Stomach smooth muscle (tissue), 2 donors: Measurements from ENCODE around the gene PCDHGC4.

Source experiments
- H3K27ac ChIP-seq: one replicate; pipeline ENCODE4 v1.7.0; 2013; ENCODE audit warnings: mild to moderate bottlenecking, low read length, inconsistent platforms
- H3K27me3 ChIP-seq, 2 donors: one replicate each; pipeline ENCODE4 v1.7.0; 2013; ENCODE audit warnings: low read length in 2 of 2; ENCODE audit not compliant: insufficient read depth in 2 of 2, control insufficient read depth in 1 of 2
- H3K36me3 ChIP-seq, 2 donors: one replicate each; pipeline ENCODE4 v1.7.0; 2013; ENCODE audit warnings: low read length in 2 of 2; ENCODE audit not compliant: control insufficient read depth in 2 of 2, insufficient read depth in 2 of 2
- H3K4me1 ChIP-seq: one replicate; pipeline ENCODE4 v1.7.0; 2013; ENCODE audit warnings: low read length; ENCODE audit not compliant: control insufficient read depth, insufficient read depth
- H3K4me3 ChIP-seq, 2 donors: one replicate each; pipeline ENCODE4 v1.7.0; 2013; ENCODE audit warnings: low read length in 2 of 2
- H3K9ac ChIP-seq, 2 donors: one replicate each; pipeline ENCODE4 v1.7.0; 2013; ENCODE audit warnings: low read length in 2 of 2, mild to moderate bottlenecking in 1 of 2
- H3K9me3 ChIP-seq, 2 donors: one replicate each; pipeline ENCODE4 v1.7.0; 2013; ENCODE audit warnings: low read length in 2 of 2; ENCODE audit not compliant: control insufficient read depth in 2 of 2
- donor health status: healthy.
- donor health status: Pancreatic carcinoma.

Gene PCDHGC4

DNA sequence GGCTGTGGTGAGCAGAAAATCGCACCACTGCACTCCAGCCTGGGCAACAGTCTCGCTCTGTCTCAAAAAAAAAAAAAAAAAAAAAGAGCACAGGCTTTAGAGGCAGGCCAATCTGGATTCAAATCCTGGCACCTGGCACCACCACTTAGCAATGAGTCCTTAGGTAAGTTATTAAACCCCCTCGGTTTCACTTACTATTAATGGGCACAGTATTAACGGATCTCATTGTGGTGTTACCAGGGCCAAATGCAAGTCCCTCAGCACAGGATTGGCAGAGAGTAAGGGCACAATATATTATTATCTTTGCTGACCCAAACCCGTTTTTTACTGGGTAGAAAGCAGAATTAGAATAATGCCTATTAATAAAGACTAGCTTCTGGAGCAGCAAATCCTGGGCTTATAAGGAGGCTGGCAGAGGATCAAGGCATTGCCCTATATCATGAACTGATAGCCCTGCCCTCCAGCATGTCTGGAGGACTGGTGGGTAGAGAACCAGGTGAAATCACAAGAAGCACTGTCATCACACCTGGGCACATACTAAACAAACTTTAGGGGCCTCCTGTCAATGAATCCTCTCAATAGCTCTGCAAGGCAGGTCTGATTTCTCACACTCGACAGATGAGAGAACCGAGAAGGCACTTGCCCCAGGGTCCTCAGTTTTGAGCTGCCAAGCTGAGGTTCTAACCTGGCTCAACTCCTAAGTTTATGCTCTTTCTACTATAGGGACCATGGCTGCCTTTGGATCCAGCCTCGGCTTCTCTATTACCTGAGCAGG is 21.7 kb downstream of the PCDHGC4 start:
- H3K27ac ChIP-seq: peak overlapping the region; percentile 81
- H3K9me3 ChIP-seq: no peaks in the 10 kb centered on the region
- H3K4me3 ChIP-seq: no peak overlapping the region
- peak overlapping the region; percentile 46 to 47 for H3K9ac ChIP-seq
- H3K36me3 ChIP-seq: peaks cover 15 to 30% of the 10 kb centered on the region in 2 donors
- H3K4me1 ChIP-seq: peaks cover 31% of the 10 kb centered on the region
- H3K27me3 ChIP-seq: no peaks in the 10 kb centered on the region

DNA sequence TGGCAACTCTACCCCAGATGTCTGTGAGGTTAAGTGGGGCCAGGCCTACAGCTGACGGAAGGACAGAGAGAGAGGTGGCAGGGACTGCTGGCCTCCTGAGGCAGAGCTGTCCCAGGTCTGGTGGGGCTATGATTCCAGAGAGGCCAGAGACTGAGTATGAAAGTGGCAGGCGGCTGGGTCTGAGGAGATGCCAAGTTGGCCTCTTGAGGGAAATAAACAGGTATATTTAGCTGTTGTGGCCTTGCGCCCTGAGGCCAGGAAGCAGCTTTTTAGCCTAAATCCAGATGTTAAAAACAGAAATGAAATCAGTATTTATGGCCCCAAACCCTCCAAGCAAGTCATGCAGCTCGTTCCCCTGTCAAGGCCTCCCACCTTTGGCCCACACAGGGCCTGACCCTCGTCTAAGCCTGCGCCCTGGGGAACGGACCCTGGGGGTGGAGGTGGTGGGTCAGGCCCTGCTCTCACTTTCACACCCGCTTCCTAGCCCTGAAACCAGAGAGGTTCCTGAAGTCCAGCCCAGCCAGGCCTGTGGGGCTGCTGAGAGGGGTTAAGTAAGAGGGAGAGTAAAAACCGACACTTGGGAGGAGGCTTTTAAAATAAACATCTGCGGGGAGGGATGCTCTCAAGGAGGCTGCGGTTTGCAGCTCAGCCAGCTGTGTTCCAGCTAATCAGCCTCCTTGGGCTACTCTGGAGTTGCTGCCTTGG is 22.7 kb downstream of the PCDHGC4 start:
- Histone ChIP-seq H3K27me3 (no peaks in the 10 kb centered on the region), H3K4me3 (peak overlapping the region; percentile 7 to 58), H3K36me3 (peaks cover 17 to 30% of the 10 kb centered on the region in 2 donors), H3K9me3 (no peaks in the 10 kb centered on the region), H3K27ac (peak overlapping the region; percentile 81), H3K9ac (peak overlapping the region; percentile 46 to 47), H3K4me1 (peaks cover 39% of the 10 kb centered on the region)

DNA sequence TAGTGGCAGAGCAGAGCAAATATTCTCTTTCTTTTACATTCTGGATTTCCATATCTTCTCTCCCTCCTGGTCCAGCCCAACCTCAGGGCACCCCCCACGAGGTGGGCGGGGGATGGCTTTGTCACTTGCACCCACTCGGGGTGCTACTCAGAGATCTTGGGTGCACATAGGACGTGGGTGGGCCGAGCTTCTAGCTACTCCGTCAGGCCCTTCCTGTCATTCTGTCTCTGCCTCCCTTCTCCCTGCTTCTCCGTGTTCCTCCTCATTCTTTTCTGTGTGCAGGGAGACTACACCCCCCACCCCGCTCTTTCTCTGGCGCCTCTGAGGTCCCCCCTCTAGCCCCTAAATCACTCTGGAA is 23.6 kb downstream of the PCDHGC4 start:
- Histone ChIP-seq H3K27me3 (no peaks in the 10 kb centered on the region), H3K9ac (peak overlapping the region; percentile 5 to 46), H3K9me3 (no peaks in the 10 kb centered on the region), H3K36me3 (peaks cover 17 to 30% of the 10 kb centered on the region in 2 donors), H3K4me3 (peak overlapping the region; percentile 7 to 58), H3K4me1 (peaks cover 43% of the 10 kb centered on the region), H3K27ac (peak overlapping the region; percentile 81)

DNA sequence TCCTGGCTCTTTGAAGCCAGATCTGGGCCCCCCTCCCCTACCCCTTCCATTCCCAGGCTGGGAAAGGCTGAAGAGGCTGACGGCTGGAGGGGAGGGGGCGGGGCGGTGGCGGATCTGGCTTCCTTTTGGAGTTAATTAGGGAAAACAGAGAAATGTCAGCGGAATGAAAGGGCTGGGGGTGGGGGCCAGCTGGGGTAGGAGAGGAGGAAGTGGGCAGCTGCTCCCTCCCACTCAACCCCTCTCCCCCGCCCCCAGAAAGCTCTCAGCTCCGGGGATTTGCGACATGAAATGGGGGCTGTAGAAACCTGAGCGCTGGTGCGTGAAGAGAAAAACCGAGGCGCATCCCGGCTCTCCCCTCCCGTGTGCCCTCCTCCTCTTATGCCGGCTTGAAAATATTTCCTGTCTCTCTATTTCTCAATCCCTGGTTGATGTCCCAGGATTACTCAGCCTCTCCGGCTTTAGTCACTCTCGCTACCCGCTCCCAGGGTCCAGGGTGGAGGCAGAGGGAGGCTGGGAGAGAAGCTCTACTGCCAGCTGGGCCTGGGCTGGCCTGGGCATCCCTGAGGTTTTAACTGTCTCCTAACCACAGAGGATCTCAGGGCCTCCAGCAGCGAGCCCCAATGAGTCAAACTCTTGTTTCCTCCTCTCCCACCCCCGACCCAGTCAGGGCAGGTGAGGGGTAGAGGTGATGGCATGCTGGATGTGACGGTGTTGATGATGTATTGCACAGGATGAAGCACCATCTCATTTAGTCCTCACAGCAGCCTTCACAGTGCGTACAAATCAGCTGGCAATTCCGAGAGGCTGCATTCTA is 24.2 kb downstream of the PCDHGC4 start:
- peak overlapping the region; percentile 81 for H3K27ac ChIP-seq
- H3K27me3 ChIP-seq: no peaks in the 10 kb centered on the region
- peak overlapping the region; percentile 28 to 58 for H3K4me3 ChIP-seq
- no peaks in the 10 kb centered on the region for H3K9me3 ChIP-seq
- H3K9ac ChIP-seq: peak overlapping the region; percentile 46 to 68
- H3K4me1 ChIP-seq: peaks cover 48% of the 10 kb centered on the region
- peaks cover 17 to 28% of the 10 kb centered on the region in 2 donors for H3K36me3 ChIP-seq

DNA sequence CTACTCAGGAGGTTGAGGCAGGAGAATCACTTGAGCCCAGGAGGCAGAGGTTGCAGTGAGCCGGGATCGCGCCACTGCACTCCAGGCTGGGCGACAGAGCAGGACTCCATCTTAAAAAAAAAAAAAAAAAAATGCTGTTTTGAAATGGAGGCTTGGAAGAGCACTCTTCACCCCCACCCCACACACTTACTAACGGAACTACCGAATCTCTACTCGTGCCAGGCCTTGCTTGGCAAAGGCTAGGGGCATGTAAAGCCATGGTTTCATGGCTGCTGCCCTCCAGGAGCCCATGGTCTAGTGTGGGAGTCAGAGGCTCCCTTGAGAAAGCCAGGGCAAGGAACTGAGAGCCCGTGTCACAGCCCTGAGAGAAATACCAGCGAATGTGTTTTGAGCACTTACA is 25.3 kb downstream of the PCDHGC4 start:
- Histone ChIP-seq H3K36me3 (peaks cover 17 to 22% of the 10 kb centered on the region in 2 donors), H3K4me3 (no peak overlapping the region), H3K9me3 (no peaks in the 10 kb centered on the region), H3K27me3 (no peaks in the 10 kb centered on the region), H3K27ac (peak overlapping the region; percentile 93), H3K4me1 (peaks cover 60% of the 10 kb centered on the region), H3K9ac (no peak overlapping the region)

DNA sequence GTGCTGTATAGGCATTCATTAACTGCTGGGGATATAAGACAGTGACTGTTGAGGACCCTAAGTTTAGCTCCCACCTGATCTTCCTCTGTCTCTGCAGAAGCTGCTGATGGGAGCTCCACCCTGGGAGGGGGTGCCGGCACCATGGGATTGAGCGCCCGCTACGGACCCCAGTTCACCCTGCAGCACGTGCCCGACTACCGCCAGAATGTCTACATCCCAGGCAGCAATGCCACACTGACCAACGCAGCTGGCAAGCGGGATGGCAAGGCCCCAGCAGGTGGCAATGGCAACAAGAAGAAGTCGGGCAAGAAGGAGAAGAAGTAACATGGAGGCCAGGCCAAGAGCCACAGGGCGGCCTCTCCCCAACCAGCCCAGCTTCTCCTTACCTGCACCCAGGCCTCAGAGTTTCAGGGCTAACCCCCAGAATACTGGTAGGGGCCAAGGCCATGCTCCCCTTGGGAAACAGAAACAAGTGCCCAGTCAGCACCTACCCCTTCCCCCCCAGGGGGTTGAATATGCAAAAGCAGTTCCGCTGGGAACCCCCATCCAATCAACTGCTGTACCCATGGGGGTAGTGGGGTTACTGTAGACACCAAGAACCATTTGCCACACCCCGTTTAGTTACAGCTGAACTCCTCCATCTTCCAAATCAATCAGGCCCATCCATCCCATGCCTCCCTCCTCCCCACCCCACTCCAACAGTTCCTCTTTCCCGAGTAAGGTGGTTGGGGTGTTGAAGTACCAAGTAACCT is 26.2 kb downstream of the PCDHGC4 start:
- Histone ChIP-seq H3K36me3 (peaks cover 11 to 14% of the 10 kb centered on the region in 2 donors), H3K9me3 (no peaks in the 10 kb centered on the region), H3K27me3 (no peaks in the 10 kb centered on the region), H3K27ac (peak overlapping the region; percentile 93), H3K4me3 (no peak overlapping the region), H3K9ac (no peak overlapping the region), H3K4me1 (peaks cover 67% of the 10 kb centered on the region)

DNA sequence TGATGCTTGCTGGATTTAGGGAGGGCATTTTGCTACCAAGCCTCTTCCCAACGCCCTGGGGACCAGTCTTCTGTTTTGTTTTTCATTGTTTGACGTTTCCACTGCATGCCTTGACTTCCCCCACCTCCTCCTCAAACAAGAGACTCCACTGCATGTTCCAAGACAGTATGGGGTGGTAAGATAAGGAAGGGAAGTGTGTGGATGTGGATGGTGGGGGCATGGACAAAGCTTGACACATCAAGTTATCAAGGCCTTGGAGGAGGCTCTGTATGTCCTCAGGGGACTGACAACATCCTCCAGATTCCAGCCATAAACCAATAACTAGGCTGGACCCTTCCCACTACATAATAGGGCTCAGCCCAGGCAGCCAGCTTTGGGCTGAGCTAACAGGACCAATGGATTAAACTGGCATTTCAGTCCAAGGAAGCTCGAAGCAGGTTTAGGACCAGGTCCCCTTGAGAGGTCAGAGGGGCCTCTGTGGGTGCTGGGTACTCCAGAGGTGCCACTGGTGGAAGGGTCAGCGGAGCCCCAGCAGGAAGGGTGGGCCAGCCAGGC is 27.0 kb downstream of the PCDHGC4 start:
- H3K9ac ChIP-seq: peak overlapping the region in 1 of 2 donors; percentile 79
- peak overlapping the region; percentile 93 for H3K27ac ChIP-seq

DNA sequence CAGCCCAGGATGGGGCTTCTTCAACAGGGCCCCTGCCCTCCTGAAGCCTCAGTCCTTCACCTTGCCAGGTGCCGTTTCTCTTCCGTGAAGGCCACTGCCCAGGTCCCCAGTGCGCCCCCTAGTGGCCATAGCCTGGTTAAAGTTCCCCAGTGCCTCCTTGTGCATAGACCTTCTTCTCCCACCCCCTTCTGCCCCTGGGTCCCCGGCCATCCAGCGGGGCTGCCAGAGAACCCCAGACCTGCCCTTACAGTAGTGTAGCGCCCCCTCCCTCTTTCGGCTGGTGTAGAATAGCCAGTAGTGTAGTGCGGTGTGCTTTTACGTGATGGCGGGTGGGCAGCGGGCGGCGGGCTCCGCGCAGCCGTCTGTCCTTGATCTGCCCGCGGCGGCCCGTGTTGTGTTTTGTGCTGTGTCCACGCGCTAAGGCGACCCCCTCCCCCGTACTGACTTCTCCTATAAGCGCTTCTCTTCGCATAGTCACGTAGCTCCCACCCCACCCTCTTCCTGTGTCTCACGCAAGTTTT is 27.6 kb downstream of the PCDHGC4 start:
- Histone ChIP-seq H3K27me3 (no peaks in the 10 kb centered on the region), H3K9ac (peak overlapping the region; percentile 73 to 79), H3K4me1 (peaks cover 60% of the 10 kb centered on the region), H3K9me3 (no peaks in the 10 kb centered on the region), H3K4me3 (peak overlapping the region; percentile 89 to 92), H3K27ac (peak overlapping the region; percentile 93), H3K36me3 (peaks cover 11 to 16% of the 10 kb centered on the region in 2 donors)

More for the DNA sequence above, 27.0 kb downstream of the PCDHGC4 start:
- no peaks in the 10 kb centered on the region for H3K9me3 ChIP-seq
- no peaks in the 10 kb centered on the region for H3K27me3 ChIP-seq
- peaks cover 11 to 14% of the 10 kb centered on the region in 2 donors for H3K36me3 ChIP-seq
- H3K4me1 ChIP-seq: peaks cover 66% of the 10 kb centered on the region
- H3K4me3 ChIP-seq: peak overlapping the region; percentile 89 to 92

DNA sequence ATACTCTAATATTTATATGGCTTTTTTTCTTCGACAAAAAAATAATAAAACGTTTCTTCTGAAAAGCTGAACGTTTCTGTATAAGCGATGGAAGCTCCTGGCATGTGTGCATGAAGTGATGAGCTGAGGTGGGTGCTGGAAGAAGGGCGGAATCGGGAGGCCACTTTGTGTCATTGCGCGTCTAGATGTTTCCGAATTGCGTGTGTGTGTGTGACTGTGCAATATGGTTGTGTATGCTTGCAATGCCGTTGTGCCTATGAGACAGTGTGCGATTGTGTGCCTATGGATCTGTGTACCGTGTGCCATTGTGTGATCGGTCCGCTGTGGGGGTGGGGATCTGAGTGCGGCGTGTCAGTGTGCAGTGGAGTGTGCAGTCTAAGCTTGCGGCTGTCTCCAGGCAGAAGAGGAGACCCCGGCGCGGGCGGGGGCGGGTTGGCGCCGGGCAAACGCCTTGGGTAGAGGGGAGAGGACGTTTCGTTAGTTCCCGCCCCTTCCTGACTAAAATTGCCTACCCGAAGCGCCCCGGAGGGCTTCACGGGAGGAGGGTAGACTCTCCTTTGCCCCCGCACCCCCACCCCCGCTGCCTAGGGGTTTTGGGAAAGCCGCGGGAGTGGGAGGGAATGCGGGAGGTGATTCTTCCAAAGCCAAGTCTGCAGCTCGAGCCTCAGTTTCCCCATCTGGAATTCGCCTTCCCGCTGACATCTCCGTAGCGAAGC is 28.2 kb downstream of the PCDHGC4 start:
- Histone ChIP-seq H3K36me3 (peaks cover 11 to 16% of the 10 kb centered on the region in 2 donors), H3K4me3 (peak overlapping the region; percentile 89 to 92), H3K27ac (peak overlapping the region; percentile 93), H3K27me3 (no peaks in the 10 kb centered on the region), H3K9me3 (no peaks in the 10 kb centered on the region), H3K9ac (peak overlapping the region; percentile 73 to 79), H3K4me1 (peaks cover 53% of the 10 kb centered on the region)
